Stimulated activated CD4-positive, alpha-beta T cell treated with anti-CD3 and anti-CD28 coated beads, Interleukin-1b, Interleukin-23, amount 100 ng/mL, for 1 hour (primary cell): ENCODE data around the gene TASP1.
"Not testable (repeated sequence)": the region's sequence is repeated elsewhere in the genome, so short reads cannot be mapped to it uniquely, and the experiment has no call there.

Experiments
- DNase-seq, 2 donors: peaks; one replicate each; pipeline ENCODE4 v3.0.0-alpha.2; 2020; ENCODE audit warnings: low read depth in 2 of 2

Gene TASP1

DNA sequence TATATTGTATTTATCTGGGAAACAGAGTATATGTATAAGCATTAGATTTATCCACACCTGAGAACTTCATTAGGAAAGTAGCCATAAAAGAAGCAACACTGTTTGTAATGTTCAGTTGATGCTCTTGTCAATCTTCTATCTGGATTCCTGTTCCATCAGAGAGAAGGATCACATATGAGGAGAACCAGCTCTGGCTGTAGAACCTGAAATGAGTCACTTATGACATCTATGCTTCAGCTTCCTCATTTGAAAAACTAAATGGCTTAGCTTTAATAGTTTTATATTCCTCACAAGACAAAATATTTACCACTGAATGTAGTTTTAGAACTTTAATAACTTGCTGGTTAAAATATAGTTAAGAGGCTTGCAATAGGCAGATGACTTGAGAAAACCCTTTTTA is 144.7 kb downstream of the TASP1 start:
- DNase-seq: no peak

DNA sequence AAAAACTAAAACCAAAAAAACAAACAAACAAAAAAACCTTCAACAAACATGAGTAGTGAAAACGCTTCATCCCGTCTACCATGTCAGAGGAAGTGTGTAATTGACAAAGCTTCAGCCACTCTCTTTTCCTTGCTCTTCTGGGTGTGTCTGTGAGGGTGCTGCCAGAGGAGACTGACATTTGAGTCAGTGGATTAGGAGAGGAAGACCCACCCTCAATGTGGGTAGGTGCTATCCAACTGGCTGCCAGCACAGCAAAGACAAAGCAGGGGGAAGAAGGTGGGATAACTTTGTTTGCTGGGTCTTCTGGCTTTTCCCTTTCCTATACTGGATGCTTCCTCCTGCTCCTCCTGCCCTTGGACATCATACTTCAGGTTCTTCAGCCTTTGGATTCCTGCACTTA is 145.6 kb downstream of the TASP1 start:
- DNase-seq: no peak

DNA sequence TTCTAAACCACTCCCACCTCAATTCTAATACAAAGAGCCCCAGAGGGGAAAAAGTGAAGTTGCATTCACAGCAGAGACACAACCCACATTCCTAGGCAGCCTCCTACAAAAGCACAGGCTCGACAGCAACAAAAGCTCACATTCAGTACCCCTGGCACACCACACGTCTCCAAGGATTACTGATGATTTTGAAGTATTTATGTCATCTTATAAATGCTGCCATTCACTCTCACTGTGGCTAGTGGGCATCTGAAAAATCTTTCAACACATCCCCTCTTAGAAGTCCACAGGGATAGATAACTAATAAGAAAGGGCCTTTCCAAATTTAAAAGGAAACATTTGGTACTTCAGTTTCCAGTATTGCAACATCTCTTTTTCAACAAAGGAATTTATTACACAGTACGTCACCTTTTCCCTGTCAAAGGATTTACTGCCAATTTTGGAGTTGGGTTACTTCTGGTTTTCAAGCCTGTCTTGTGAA is 146.7 kb downstream of the TASP1 start:
- no peak for DNase-seq

DNA sequence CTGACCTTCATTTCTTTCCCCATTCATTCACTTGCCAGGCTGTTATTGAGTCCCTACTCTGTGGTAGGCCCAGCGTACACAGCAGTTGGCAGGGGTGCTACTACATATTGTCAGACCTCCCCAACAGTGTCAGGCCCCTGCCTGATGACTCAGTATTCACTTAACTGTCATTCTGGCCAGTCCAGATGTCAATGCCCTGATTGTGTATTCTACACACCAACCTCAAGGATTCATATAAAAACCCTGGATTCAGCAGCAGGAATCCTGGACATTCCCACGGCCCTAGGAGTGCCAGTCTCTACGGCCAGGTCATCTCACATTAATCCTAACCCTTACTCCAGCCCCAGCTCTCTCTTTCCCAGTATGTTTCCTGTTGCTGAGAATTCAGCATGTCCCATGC is 151.5 kb downstream of the TASP1 start:
- no peak for DNase-seq

DNA sequence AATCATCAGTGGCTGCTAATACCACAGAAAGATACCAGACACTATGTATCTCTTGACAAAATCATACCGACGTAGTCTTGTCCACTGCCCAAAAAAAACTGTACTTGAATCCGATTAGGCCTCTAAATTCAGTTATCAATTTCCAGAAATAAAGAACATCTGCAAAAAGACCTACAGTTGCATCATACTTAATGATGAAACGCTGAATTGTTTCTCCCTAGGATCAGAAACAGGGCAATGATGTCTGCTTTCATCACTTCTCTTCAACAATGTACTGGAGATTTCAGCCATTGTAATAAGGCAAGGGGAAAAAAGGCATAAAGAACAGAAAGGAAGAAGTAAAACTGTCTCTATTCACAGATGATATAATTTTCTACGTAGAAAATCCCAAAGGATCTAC is 152.0 kb downstream of the TASP1 start:
- no peak for DNase-seq

DNA sequence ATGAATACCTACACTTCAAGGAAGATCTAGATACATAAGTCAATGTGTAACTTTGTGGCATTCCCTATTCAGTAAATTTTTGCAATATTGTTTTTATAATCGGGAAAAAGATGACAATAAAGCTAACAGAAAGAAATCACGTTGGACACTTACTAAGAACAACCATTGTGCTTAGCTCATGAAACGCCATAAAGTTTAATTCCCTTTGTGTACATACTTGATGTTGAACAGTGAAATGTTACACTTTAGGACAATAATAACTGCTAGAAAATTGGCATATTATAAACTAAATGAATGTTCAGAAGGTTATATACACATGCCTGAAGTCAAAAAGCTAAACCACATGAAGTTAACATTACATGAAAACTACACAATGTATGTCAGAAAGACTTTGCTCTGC is 153.2 kb downstream of the TASP1 start:
- no peak for DNase-seq

DNA sequence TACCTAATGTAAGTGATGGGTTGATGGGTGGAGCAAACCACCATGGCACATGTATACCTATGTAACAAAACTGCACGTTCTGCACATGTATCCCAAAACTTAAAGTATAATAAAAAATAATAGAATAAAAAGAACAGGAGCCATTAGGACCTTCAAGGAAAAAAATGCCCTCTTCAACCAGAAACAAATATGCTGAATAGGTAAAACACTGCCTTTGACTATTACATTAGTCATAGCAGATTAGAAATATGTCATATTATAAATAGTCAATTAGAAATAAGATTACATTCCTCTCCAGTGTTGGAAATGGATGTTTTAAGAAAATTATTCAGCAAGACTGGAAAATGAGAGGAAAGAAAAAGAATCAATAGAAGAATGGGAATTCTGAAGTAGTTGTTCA is 153.7 kb downstream of the TASP1 start:
- DNase-seq: not testable (repeated sequence)

DNA sequence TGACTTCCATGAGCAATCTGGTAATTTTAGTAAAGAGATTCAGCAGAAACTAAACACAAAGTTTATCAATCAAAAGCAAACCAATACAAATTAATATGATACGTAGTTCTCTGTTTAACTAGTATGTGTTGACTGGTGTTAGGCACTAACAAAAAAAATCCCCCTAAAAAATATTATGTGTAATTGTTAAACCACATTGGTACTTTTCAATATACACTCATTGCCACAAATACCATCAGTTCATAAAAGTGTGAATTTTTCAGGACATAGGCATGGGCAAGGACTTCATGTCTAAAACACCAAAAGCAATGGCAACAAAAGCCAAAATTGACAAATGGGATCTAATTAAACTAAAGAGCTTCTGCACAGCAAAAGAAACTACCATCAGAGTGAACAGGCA is 155.3 kb downstream of the TASP1 start:
- not testable (repeated sequence) for DNase-seq

DNA sequence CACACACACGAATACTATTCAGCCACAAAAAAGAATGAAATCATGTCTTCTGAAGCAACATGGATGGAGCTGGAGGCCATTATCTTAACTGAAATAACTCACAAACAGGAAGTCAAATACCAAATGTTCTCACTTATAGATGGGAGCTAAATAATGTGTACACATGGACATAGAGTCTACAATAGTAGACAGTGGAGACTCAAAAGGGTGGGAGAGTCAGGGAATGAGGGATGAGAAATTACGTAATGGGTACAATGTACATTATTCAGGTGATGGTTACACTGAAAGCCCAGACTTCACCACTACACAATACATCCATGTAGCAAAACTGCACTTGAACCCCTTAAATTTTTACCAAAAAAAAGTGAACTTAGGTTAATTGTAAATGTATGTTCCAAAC is 160.4 kb downstream of the TASP1 start:
- no peak for DNase-seq

DNA sequence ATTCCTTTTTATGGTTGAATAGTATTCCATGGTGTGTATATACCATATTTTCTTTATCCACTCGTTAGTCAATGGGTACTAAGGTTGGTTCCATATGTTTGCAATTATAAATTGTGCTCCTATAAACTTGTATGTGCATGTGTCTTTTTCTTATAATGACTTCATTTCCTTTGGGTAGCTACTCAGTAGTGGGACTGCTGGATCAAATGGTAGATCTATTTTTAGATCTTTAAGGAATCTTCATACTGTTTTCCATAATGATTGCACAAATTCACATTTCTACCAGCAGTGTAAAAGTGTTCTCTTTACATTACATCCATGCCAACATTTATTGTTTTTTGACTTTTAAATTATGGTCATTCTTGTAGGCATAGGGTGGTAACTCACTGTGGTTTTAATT is 164.3 kb downstream of the TASP1 start:
- DNase-seq: no peak

DNA sequence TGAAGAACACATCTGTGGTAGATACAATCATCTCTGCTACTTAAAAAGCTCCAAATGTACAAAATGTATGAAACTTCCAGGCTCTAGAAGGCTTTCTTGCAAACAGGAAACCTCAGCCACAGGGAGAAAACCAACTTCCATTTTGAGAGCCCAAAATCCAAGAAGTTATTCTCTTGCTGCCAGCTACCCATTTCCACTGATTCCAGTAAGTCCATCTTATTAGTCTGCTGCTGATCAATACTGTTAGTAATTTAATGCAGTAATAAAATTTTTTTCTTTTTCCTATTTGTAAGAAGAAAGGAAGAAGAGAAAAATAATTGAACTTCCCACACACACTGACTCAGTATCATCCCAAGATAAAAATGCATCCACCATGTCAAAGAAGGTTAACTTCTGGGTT is 169.5 kb downstream of the TASP1 start:
- DNase-seq: no peak

DNA sequence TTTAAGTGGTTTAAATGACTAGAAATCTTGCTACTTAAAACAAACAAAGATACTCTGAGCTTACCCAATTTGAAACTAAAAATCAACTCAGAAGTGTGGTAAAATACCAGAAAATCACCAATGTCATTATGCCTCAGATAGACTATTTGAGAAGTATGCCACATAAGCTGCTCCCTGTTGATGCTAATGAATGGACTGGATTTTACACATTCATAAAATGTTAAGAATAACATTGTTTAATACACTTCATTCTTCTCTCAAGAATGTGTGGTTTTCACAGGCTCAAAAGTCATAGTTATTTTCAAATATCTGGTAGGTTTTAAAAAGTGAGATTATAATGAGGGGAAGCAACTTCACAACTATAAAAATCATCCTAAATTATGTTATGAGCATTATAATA is 170.6 kb downstream of the TASP1 start:
- no peak for DNase-seq

DNA sequence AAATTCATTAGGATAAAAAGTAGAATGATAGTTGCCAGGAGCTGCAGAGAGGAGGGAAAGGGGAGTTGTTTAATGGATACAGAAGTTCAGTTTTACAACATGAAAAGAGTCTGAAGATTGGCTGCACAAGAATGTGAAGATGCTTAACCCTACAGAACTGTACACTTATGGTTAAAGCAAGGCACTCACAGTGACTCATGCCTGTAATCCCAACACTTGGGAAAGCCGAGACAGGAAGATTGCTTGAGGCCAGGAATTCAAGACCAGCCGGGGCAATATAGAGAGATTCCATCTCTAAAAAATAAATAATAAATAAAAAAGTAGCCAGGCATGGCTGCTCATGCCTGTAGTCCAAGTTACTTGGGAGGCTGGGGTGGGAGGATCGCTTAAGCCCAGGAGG is 174.0 kb downstream of the TASP1 start:
- no peak for DNase-seq

DNA sequence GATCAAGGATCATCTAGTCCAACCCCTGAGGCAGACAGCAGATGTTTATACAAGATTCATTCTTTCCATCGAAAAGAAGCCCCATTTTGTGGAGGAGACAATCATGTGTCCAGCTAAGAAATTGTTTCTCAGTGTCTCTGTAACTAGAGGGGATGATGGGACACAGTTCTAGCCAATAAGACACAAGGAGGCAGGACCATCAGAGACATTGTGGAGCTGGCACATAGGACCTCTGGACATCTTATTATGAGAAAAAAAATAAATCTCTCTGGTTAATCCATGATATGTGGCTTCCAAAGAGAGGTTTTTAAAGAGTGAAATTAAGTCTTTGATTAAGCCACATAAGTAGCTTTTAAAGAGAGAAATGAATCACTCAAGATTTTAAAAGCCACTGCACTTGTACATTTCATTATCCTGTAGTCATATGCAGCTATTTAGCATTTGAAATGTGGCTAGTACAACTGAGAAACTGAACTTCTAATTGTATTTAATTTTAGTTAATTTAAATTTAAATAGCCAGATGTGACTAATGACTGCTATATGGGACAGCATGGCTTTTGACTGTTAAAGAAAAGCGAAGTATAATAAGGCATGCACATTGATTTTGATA is 176.8 kb downstream of the TASP1 start:
- no peak for DNase-seq

DNA sequence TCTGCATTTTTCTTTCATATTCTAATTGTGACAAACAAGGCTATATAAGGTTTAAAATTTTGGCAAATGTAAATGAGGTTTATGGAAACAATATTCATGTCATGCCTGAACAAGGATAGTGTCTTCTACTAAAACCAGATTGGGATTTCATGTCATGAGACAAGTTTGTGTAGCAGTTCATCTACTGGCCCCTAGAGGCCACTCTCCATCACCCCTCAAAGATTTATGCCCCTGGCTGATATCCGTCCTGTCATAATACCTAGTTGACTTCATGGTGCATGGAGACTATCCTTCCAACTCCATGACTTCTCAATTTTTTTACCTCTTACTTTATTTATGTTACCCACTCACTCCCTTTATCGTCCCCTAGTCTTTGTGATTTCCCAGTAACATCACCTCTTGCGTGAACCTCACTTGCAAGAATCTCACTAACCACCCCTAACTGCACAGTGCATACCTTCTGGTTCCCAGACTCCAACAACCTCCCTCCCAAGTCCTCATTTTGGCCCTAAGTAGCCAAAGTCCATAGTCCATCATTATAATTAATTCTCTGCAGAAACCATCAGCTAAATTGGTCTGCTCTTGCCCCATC is 179.8 kb downstream of the TASP1 start:
- DNase-seq: no peak

DNA sequence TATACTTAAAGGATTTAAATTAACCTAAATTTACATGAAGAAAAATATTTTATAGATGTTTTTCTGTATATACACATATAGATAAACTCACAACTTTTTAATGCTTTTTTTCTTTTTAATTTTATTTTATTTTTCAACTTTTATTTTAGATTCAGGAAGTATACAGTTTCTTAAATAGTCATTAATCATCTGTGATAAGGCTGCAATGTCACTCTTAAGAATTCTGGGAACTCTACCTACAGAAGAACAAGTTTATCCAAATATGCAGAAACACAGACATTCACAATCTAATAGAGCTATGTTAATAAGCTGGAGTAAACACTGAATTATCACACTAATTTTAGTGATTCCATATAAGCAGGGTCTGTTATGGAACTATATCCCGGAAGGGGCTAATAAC is 181.2 kb downstream of the TASP1 start:
- DNase-seq: no peak

DNA sequence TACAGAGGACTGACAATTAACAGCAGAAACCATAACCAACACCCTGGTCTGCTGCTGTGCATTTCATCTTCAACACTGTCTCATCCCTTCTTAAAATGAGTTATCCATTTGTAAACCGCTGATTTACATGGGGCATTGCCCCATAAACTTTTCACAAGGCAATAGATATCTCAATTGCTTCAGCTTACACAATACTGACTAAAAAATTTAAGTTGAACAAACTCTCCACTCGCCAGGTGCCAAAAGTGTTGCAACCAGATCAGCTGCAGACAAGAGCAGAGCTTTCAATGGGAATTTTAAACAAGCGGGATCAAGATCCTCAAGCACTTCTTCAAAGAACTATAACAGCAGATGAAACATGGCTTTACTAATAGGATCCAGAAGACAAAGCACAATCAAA is 183.0 kb downstream of the TASP1 start:
- no peak for DNase-seq

DNA sequence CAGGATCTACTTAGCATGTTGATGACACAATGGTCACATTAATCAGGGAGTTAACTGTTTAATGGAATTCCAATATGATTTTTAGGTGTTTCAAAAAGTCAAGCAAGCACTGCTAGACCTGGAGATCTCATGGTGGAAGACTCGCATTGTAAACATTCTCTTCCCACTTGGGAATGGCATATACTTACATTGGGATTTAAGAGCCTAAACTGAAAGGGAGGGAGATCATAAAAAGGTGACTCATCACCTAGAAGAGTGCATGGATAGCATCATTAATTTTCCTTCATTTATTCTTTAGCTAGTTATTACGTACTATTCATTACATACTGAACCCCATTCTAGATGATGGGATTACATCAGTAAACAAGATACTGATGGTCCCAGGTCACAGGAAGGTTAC is 185.4 kb downstream of the TASP1 start:
- no peak for DNase-seq

DNA sequence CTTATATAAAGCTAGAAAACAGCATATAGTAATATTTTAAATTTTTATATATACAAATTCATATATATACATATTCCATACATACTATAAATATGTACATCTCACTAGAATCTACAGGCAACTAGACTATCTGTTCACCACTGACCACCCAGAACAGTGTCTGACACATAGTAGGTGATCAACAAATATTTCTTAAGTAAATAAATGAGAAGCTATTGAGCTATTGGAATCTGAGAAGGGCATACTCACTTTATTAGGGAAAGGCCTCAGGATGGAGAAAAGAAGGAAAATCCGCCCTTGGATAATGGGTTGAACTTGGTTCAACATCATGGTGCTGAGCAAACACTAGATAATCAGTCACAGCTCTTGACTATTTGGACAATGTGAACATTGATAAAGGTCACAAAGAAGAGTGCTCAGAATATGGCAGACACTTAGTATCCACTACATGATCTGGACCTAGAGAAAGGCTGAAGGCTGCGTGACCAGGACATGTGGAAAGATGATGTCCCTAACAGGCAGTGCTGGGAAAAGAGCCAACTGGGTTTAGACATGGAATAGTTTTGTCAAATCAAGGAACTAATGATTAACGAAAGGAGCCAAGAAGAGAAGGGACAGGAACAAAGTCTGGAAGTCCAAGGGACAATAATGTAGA is 186.1 kb downstream of the TASP1 start:
- DNase-seq: no peak

DNA sequence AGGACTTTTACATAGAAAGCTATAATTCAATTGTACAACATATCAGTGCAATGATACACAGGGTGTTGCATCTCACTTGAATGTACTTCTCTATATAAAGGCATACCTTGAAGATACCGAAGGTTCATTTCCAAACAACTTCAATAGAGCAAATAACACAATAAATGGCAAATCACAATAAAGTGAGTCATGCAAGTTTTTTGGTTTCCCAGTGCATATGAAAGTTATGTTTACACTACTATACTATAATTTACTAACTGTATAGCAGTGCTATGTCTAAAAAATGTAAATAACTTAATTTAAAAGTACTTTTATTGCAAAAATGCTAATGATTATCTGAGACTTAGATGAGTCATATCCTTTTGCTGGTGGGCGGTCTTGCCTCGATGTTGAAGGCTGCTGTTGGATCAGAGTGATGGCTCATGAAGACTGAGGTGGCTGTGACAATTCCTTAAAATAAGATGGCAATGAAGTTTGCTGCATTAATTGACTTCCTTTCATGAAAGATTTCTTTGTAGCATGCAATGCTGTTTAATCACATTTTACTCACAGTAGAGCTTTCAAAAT is 188.8 kb downstream of the TASP1 start:
- DNase-seq: no peak

DNA sequence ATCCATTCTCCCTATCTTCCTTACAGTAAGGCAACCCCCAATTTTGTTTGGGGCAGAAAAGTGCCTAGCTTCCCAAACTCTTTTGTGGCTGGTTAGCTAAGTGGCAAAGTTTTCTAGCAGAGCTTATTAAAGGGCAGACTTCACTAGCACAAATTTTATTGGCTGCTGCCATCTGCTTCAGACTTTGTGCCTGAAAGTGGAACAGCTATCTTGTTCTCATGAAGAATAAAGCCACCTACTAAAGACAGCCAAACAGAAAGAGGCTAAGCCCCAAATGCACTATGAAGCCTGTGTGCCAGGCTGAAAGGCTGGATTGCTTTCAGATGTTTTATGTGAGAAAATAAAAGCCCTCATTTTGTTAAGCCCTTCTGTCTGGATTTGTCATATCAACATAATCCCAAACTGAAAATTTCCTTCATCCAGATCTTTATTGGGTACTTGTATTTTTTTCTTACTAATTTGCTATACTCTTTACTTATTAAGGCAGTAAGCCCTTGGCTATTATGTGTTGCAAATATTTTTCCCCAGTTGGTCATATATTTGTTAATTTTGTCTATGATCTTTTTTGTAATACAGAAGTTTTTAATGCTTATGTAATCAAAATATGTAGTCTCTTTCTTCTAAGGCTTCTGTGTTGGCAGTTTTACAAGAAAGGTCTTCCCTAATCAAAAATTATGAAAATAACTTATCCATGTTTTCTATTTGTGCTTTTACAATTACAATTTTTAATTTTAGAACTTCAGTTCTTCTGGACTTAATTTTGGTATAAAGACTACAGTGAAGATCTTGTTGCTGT is 191.1 kb downstream of the TASP1 start:
- DNase-seq: no peak

DNA sequence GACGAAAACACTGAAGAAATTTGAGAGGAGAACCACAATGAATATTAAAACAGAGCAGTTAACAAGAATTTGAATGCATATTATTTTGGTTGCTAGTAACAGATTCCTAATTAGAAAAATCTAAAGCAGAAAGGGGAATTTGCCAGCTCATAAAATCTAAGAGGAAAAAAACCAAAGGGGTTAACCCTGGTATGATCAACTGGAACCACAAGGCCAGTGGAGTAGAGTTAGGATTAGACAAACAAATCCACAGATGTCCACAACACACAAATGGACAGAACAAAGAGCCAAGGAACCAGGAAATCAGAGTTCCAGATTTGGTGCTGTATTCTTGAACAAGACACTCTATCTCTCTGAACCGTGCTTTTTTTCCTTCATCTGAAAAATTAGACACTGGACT is 195.0 kb downstream of the TASP1 start:
- no peak for DNase-seq
